ENCODE data around the gene PCSK4. TPM values are rescaled to one million over a fixed set of nuclear protein-coding genes. Genes with fewer than 3 reads are reported as not detected.

Gene PCSK4
- total RNA-seq, 2 experiments from 2014 or later, result 8.3 to 13.0 TPM

DNA sequence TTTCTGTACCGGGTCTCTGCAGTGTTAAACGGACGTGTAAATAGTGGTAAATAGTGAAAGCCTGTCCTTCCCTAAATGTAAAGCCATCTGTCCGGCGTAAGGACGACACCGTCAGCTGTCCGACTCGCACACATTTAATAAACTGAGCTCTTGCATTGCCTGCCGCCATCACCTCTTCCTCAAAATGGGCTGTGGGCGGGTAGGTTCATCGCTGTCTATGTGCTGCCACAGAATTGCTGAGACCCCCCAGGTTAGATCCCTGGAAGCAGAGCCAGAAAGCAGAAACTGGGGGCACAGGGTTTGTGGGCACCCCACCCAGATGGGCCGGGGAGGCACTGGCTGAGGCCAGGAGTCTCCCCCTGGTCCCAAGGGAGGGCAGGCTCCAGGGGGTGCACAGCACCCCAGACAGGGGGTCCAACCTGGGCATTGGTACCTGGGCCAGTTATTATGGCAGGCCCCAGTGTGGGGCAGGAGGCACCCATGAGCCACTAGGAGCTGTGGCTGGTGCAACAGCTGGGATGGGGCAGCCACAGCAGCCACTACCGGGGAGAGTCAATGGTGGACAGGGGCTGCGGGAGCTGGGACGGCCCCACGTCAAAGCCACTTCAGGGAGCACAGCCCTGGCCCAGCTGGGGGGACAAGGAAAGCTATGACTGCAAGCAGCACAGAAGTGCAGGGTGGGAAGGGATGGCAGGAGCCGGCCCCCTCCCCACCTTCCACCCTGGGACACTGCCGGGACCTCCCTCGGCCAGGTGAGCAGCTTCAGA, 16.9 kb downstream of the PCSK4 start:
- Histone ChIP-seq H3K27ac (ENCODE audit: low read depth, low read length, poor library complexity, severe bottlenecking) (no peak overlapping the region), H2AFZ (ENCODE audit: low read length) (no peak overlapping the region), H3K79me2 (ENCODE audit: insufficient read depth, low read depth, low read length) (peaks cover 13% of the 10 kb centered on the region), H3K9me3 (ENCODE audit: low read length) (no peaks in the 10 kb centered on the region), H3K4me1 (ENCODE audit: insufficient read depth, low read length, poor library complexity, severe bottlenecking) (peaks cover 25% of the 10 kb centered on the region), H3K4me3 (ENCODE audit: low read depth, low read length, poor library complexity, severe bottlenecking) (no peak overlapping the region), H3K4me2 (ENCODE audit: low read length) (no peak overlapping the region), H3K36me3 (ENCODE audit: insufficient read depth, low read length) (peaks cover 21% of the 10 kb centered on the region), H3K9me2 (ENCODE audit: insufficient read depth, low read length) (no peaks in the 10 kb centered on the region), H4K20me1 (ENCODE audit: insufficient read depth, low read length) (peaks cover 7% of the 10 kb centered on the region; the same call in 1 of the 2 replicates)
- BruUV-seq (replicated peaks), result no TSS peak
- CTCF ChIA-PET (ENCODE audit: unreplicated experiment), result interaction anchor here (0.6 kb wide), 1 partner anchor 60 kb away, joined by 4 read pairs; no protein-coding TSS in a partner anchor
- intact Hi-C loops (cut with micrococcal nuclease; ENCODE audit: unreplicated experiment), result no loop called here
- POLR2A ChIA-PET, result no interaction called here
- DNase-seq (ENCODE audit: low spot score), result no peak
- no peak for TF ChIP-seq CTCF (conservative IDR thresholded peaks at IDR 0.05; ENCODE audit: low read length)
- TF ChIP-seq EZH2phosphoT487 (IDR thresholded peaks at IDR 0.05; ENCODE audit: borderline replicate concordance, low read depth, low read length), result no peak

- intact Hi-C loops (cut with micrococcal nuclease; ENCODE audit: unreplicated experiment), result no loop called here
- no peak overlapping the region for H2AFZ ChIP-seq (ENCODE audit: low read length)
- H3K79me2 ChIP-seq (ENCODE audit: insufficient read depth, low read depth, low read length), result peaks cover 4% of the 10 kb centered on the region
- no peak for DNase-seq (ENCODE audit: low spot score)
- no peaks in the 10 kb centered on the region for H3K9me3 ChIP-seq (ENCODE audit: low read length)
- no peaks in the 10 kb centered on the region for H3K9me2 ChIP-seq (ENCODE audit: insufficient read depth, low read length)
- H4K20me1 ChIP-seq (ENCODE audit: insufficient read depth, low read length), result peaks cover 7% of the 10 kb centered on the region; the same call in 1 of the 2 replicates
- CTCF ChIA-PET (ENCODE audit: unreplicated experiment), result no interaction called here
- BruUV-seq (replicated peaks), result no TSS peak
- no peak overlapping the region for H3K4me3 ChIP-seq (ENCODE audit: low read depth, low read length, poor library complexity, severe bottlenecking)
- POLR2A ChIA-PET, result no interaction called here
- H3K4me2 ChIP-seq (ENCODE audit: low read length), result no peak overlapping the region
- peaks cover 18% of the 10 kb centered on the region for H3K4me1 ChIP-seq (ENCODE audit: insufficient read depth, low read length, poor library complexity, severe bottlenecking)
- H3K27ac ChIP-seq (ENCODE audit: low read depth, low read length, poor library complexity, severe bottlenecking), result no peak overlapping the region
- peaks cover 20% of the 10 kb centered on the region for H3K36me3 ChIP-seq (ENCODE audit: insufficient read depth, low read length)
- TF ChIP-seq EZH2phosphoT487 (IDR thresholded peaks at IDR 0.05; ENCODE audit: borderline replicate concordance, low read depth, low read length), result no peak
- no peak for TF ChIP-seq CTCF (conservative IDR thresholded peaks at IDR 0.05; ENCODE audit: low read length)
Observed at GRCh38 chr19:1472231-1473084, 17.7 kb downstream of the PCSK4 start.

All from OCI-LY7 (cell line).